ENCODE results near the gene PDLIM4.
A peak's percentile ranks its signal among the peaks of the same experiment; 100 is the strongest.

Gene PDLIM4

DNA sequence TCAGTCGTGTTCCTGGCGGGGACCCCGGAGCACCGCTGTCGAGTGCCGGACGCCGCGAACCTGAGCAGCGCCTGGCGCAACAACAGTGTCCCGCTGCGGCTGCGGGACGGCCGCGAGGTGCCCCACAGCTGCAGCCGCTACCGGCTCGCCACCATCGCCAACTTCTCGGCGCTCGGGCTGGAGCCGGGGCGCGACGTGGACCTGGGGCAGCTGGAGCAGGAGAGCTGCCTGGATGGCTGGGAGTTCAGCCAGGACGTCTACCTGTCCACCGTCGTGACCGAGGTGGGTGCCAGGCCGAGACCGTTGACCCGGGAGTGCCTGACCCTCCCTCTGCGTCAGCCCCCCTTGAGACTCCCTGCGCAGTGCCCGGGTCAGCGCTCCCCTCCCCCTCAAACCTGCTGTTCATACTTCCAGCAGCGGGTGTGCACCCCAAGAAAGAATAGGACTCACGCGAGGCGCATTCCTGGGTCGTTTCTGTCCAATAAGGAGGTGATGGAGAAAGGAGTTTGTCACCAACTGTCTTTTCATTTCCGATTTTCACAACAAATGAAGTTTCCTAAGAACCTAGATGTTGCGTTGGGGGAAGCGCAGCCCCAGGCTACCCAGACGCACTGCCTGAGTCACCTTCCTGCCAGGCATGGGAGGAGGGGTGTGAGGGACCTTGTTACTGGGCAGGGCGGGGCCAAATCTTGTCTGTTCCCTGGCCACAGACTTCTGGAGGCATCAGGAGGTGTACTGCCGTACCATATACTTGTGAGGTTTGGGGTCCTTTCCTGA lies 37.4 kb downstream of the PDLIM4 start:
- no peaks in the 10 kb centered on the region for H3K9me3 ChIP-seq (ENCODE audit: insufficient read depth, low read length)
- H3K27me3 ChIP-seq (ENCODE audit: insufficient read depth, insufficient read length), result peaks cover 19% of the 10 kb centered on the region
- peak; percentile 33 for DNase-seq (ENCODE audit: low read depth, low spot score)
- TF ChIP-seq ZNF274 (IDR thresholded peaks at IDR 0.05; ENCODE audit: low read depth, low read length) (no peak), YY1 (IDR thresholded peaks at IDR 0.05; ENCODE audit: insufficient read depth, insufficient read length) (no peak), SUZ12 (IDR thresholded peaks at IDR 0.05; ENCODE audit: extremely low read depth, insufficient read depth, insufficient read length) (no peak)
- peak overlapping the region; percentile 70 for H3K9ac ChIP-seq (ENCODE audit: insufficient read length, low read depth)
- no peaks in the 10 kb centered on the region for H3K36me3 ChIP-seq (ENCODE audit: insufficient read depth, insufficient read length, low read length)
- peaks cover 5% of the 10 kb centered on the region for H3K4me1 ChIP-seq (ENCODE audit: insufficient read depth, insufficient read length)
- H3K4me3 ChIP-seq (ENCODE audit: insufficient read length, low read depth), result peak overlapping the region; percentile 67

DNA sequence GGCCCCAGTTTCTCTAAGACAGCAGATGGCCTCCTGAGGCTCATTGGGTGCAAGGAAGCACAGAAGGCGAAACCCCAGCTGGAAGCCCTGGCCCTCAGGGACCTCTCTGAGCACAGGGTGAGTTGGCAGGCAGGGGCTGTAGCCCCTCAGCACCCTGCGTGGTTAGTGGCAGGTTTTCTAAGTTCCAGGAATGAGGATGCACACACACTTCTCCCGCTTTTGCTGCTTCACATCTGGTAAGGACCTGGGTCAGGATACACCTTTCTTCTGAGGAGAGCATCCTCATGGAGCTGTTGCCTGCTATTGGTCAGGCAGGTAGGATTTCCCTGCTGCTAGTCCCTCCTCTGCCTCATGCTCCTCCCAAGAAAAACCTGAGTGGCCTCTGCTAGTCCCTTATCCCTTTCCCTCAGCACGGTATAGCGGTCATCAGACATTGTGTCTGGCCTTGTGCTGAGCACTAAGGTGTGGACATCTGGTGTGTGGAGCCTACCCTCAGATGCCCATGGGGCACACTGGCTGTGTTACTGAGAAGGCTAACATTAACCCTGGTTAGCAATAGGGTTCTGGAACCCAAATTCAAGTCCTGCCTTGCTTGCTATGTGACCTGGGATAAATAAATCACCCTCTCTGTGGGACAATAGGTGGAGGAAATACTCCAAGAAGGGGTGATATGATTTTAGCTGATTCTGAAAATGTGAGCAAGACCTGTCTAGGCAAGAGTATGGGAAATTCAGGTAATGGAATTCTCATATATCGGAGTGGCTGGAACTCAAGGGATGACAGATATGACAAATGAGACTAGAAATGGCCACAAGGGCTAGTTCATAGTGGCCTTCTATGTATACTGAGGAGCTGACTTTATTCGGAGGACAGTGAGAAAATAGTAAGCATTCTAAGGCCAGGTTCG lies 38.3 kb downstream of the PDLIM4 start:
- Histone ChIP-seq H3K4me3 (ENCODE audit: insufficient read length, low read depth) (no peak overlapping the region), H3K4me1 (ENCODE audit: insufficient read depth, insufficient read length) (peaks cover 5% of the 10 kb centered on the region)

GRCh38 chr5:132296412-132297016 lies 39.0 kb downstream of the PDLIM4 start:
- Histone ChIP-seq H3K4me3 (ENCODE audit: insufficient read length, low read depth) (no peak overlapping the region), H3K4me1 (ENCODE audit: insufficient read depth, insufficient read length) (peaks cover 5% of the 10 kb centered on the region)
- no peak for TF ChIP-seq YY1 (IDR thresholded peaks at IDR 0.05; ENCODE audit: insufficient read depth, insufficient read length)
- no peak for TF ChIP-seq ZNF274 (IDR thresholded peaks at IDR 0.05; ENCODE audit: low read depth, low read length)
- TF ChIP-seq SUZ12 (IDR thresholded peaks at IDR 0.05; ENCODE audit: extremely low read depth, insufficient read depth, insufficient read length), result no peak

More for the DNA sequence above, 38.3 kb downstream of the PDLIM4 start:
- H3K36me3 ChIP-seq (ENCODE audit: insufficient read depth, insufficient read length, low read length), result no peaks in the 10 kb centered on the region
- H3K9ac ChIP-seq (ENCODE audit: insufficient read length, low read depth), result peak overlapping the region; percentile 24
- no peaks in the 10 kb centered on the region for H3K9me3 ChIP-seq (ENCODE audit: insufficient read depth, low read length)
- peaks cover 19% of the 10 kb centered on the region for H3K27me3 ChIP-seq (ENCODE audit: insufficient read depth, insufficient read length)
- no peak for DNase-seq (ENCODE audit: low read depth, low spot score)
- TF ChIP-seq ZNF274 (IDR thresholded peaks at IDR 0.05; ENCODE audit: low read depth, low read length) (no peak), YY1 (IDR thresholded peaks at IDR 0.05; ENCODE audit: insufficient read depth, insufficient read length) (no peak), SUZ12 (IDR thresholded peaks at IDR 0.05; ENCODE audit: extremely low read depth, insufficient read depth, insufficient read length) (no peak)

DNA sequence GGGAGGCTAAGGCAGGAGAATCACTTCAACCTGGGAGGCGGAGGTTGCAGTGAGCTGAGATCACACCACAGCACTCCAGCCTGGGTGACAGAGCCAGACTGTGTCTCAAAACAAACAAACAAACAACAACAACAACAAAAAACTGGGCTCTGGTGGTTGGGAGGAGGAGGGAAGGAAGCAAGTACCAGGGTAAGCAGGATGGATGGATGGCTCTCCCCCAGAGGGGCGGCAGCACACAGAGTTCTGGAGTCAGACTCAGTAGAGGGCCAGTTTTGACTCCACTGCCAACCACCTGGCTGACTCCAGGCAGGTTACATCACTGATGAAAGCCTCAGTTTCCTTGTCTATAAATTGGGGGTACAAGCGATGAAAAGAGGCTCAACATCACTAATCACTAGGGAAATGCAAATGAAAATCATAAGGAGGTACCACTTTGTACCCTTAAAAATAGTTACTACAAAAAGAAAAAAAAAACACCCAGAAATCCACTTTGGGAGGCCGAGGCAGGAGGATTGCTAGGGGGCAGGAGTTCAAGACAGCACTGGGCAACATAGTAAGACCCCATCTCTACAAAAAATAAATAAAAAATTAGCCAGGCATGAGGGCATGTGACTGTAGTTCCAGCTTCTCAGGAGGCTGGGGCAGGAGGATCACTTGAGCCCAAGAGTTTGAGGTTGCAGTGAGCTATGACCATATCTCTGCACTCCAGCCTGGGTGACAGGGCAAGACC lies 39.9 kb downstream of the PDLIM4 start:
- Histone ChIP-seq H3K36me3 (ENCODE audit: insufficient read depth, insufficient read length, low read length) (no peaks in the 10 kb centered on the region), H3K4me1 (ENCODE audit: insufficient read depth, insufficient read length) (peaks cover 5% of the 10 kb centered on the region), H3K9ac (ENCODE audit: insufficient read length, low read depth) (no peak overlapping the region), H3K27me3 (ENCODE audit: insufficient read depth, insufficient read length) (peaks cover 19% of the 10 kb centered on the region), H3K4me3 (ENCODE audit: insufficient read length, low read depth) (no peak overlapping the region), H3K9me3 (ENCODE audit: insufficient read depth, low read length) (no peaks in the 10 kb centered on the region)
- TF ChIP-seq ZNF274 (IDR thresholded peaks at IDR 0.05; ENCODE audit: low read depth, low read length), result no peak
- no peak for TF ChIP-seq SUZ12 (IDR thresholded peaks at IDR 0.05; ENCODE audit: extremely low read depth, insufficient read depth, insufficient read length)
- no peak for DNase-seq (ENCODE audit: low read depth, low spot score)

More at GRCh38 chr5:132296412-132297016, 39.0 kb downstream of the PDLIM4 start:
- DNase-seq (ENCODE audit: low read depth, low spot score), result no peak
- no peaks in the 10 kb centered on the region for H3K9me3 ChIP-seq (ENCODE audit: insufficient read depth, low read length)
- no peaks in the 10 kb centered on the region for H3K36me3 ChIP-seq (ENCODE audit: insufficient read depth, insufficient read length, low read length)
- H3K9ac ChIP-seq (ENCODE audit: insufficient read length, low read depth), result no peak overlapping the region
- peaks cover 19% of the 10 kb centered on the region for H3K27me3 ChIP-seq (ENCODE audit: insufficient read depth, insufficient read length)

DNA sequence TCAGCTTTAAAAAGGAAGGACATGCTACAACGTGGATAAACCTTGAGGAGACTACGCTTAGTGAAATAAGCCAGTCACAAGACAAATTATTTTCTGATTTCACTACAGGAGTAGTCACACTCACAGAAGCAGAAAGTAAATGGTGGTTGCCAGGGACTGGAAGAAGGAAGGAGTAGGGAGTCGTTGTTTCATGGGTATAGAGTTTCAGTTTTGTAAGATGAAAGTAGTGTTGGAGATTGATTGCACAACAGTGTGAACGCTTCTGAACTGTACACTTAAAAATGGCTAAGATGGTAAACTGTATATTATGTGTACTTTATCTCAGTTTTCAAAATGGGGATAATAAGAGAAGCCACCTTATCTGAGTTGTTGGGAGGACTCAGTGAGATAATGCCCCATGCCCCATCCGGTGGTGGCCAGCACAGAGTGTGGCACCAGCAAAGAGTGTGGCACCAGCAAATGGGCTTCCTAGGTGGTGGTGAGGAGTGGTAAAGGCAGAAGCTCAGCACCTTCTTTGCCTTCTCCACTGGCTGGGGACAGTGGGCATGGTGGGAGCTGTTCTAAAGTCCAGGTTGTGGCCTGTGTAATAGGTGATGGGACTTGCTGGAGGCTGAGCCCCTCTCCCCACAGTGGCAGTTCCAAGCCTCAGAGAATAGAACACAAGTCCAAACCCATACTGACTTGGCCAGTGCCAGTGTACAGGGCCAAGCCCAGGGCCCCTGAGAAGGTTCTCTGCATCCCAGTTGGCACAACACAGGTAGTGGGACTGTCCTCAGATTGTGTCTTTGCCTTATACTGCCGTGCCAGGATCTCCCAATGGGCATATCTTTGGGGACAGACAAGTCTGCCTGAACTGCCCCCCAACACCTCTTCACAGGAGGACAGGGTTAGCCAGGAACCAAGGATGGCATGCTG lies 41.1 kb downstream of the PDLIM4 start:
- Histone ChIP-seq H3K4me1 (ENCODE audit: insufficient read depth, insufficient read length) (peaks cover 5% of the 10 kb centered on the region), H3K27me3 (ENCODE audit: insufficient read depth, insufficient read length) (peaks cover 19% of the 10 kb centered on the region), H3K4me3 (ENCODE audit: insufficient read length, low read depth) (no peak overlapping the region), H3K9me3 (ENCODE audit: insufficient read depth, low read length) (no peaks in the 10 kb centered on the region), H3K36me3 (ENCODE audit: insufficient read depth, insufficient read length, low read length) (no peaks in the 10 kb centered on the region), H3K9ac (ENCODE audit: insufficient read length, low read depth) (no peak overlapping the region)
- no peak for DNase-seq (ENCODE audit: low read depth, low spot score)
- no peak for TF ChIP-seq SUZ12 (IDR thresholded peaks at IDR 0.05; ENCODE audit: extremely low read depth, insufficient read depth, insufficient read length)

DNA sequence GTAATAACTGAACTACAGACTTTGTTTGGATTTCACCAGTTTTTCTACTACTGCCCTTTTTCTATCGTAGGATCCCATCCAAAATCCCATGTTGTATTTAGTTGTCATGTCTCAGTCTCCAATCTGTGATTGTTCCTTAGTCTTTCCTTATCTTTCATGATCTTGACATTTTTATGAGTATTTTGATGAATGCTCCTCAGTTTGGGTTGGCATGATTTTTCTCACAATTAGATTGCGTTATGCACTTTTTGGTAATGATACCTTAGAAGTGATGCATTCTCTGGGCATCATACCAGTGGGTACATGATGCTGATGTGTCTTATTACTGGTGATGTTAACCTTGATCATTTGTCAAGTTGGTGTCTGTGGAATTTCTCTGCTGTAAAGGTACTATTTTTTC lies 42.4 kb downstream of the PDLIM4 start:
- Histone ChIP-seq H3K9me3 (ENCODE audit: insufficient read depth, low read length) (no peaks in the 10 kb centered on the region), H3K36me3 (ENCODE audit: insufficient read depth, insufficient read length, low read length) (no peaks in the 10 kb centered on the region), H3K4me3 (ENCODE audit: insufficient read length, low read depth) (no peak overlapping the region), H3K27me3 (ENCODE audit: insufficient read depth, insufficient read length) (peaks cover 12% of the 10 kb centered on the region), H3K4me1 (ENCODE audit: insufficient read depth, insufficient read length) (peaks cover 5% of the 10 kb centered on the region), H3K9ac (ENCODE audit: insufficient read length, low read depth) (no peak overlapping the region)
- DNase-seq (ENCODE audit: low read depth, low spot score), result no peak
- TF ChIP-seq SUZ12 (IDR thresholded peaks at IDR 0.05; ENCODE audit: extremely low read depth, insufficient read depth, insufficient read length), result no peak

Data from NT2/D1 (cell line).